Muscle of arm (tissue), 12 donors: ENCODE measurements around the gene FAM193B. TPM values are rescaled to one million over a fixed set of nuclear protein-coding genes. Genes with fewer than 3 reads are reported as not detected.

ENCODE experiments used
- DNase-seq: peaks from one replicate; pipeline ENCODE4 v3.0.0-alpha.2; 2013
- polyA plus RNA-seq, 12 donors: library from polyadenylated mRNA; unstranded; fragments of 120-200 nt; gene quantifications; one replicate each; pipeline ENCODE4 v1.2.1, GENCODE V29; 2013; ENCODE audit not compliant: insufficient read length in 12 of 12

Gene FAM193B
- polyA plus RNA-seq, 12 donors: 38.3 to 121 (median 53.0) TPM; not detected in 1

DNA sequence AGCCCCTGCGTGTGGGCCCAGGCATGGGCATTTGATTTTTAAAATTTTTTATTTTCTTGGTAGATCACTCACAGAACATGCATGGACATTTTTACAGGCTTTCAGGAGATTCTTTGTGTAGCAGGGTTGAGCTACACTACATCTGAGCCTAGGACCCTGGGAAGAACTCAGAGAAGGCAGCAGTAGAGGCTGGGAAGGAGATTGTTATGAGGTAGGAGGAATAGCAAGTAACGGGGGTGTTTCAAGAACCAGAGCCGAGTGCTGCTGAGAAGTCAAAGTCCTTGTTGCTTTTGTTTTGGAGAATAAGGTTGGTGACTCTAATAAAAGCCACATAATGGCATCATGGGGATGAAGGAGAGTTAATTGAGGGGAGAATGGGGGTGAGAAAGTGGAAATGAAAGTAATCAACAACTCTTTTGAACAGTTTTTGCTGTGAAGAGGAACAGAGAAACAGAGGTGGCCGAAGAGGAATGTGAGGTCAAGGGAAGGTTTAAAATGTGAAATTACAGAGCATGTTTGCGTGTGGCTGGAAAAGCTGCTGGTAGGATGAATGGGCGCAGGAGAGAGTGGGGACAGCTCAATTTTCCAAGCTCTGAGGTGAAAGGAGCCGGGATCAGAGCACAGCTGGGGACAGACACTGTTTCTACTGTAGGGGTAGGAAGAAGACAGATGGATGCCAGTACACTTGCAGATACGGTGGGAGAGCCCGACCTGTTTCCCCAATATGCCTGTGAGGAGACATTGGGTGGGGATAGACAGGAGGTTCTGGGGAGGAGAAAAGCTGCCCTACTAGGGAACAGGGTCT, 52.3 kb downstream of the FAM193B start:
- DNase-seq: no peak

- DNase-seq: peak; percentile 86
Measured at GRCh38 chr5:177500685-177501522, 53.5 kb downstream of the FAM193B start.

- DNase-seq: no peak
Measured at GRCh38 chr5:177499842-177500241, 54.5 kb downstream of the FAM193B start.

DNA sequence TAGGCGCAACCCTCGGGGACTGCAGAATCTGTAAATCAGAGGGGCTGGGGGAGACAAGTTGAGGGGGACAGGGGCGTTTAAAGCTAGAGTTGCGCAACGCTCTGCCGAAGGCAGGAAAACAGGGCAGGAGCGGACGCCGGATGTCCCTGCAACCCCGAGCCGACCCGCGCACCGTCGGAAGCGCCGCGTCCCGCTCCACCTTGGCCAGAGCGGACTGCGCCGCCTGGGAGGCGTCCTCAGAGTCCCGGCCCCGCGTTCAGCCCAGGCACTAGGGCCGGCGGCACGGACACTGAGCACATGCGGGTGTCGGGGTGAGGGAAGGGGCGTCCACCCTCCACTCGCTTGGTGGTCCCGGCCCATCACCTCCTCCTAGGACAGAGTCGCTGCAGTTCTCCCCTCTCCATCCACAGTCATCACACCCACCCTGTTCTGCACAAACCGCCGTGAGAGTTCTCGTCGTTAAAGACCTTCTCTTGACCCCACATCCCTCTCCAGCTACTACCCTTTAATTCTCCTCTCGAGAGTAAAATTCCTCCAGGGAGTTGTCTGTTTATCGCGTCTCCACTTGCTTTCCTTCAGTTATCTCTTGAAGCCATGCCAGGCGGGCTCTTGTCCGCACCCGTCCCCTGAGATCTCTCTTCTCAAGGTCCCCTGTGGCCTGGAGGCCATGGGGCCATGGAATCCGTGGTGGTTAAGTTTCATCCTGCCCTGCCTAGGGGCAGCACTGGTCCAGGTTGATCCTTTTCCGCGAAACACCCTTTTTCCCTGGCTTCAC, 56.2 kb downstream of the FAM193B start:
- DNase-seq: no peak

GRCh38 chr5:177497292-177498012, 56.9 kb downstream of the FAM193B start, which contains the start of gene PDLIM7:
Gene PDLIM7, minus strand, starts transcription at chr5:177497604. Its CDS starts 1,092 bp downstream, at chr5:177496512.
- peak; percentile 98 for DNase-seq

DNA sequence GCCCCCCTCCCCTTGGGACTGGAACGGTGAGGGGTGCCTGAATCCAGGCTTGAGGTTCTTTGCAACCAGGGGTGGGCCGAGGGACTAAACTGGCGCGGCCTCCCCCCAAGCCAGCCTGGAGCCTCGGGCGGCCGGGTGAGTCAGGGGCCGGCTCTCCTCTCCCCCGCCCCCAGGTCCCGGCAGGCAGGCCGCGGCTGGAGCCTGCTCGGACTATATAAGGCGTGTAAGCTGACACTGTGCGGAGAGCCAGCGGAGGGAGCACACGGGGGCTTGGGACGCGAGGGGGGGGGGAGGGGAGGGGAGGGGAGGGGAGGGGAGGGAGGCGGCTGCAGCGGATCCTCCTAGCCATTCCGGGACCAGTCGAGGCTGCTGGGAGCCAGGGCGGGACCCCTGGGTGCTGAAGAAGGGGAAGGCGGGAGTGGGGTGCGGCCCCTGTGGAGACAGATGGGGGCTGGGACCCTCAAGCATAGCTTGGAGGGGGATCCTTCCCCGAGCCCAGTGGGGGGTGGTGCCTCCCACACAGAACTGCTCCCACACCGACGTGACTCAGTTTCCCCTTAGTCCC, 57.6 kb downstream of the FAM193B start:
- DNase-seq: peak; percentile 86

DNA sequence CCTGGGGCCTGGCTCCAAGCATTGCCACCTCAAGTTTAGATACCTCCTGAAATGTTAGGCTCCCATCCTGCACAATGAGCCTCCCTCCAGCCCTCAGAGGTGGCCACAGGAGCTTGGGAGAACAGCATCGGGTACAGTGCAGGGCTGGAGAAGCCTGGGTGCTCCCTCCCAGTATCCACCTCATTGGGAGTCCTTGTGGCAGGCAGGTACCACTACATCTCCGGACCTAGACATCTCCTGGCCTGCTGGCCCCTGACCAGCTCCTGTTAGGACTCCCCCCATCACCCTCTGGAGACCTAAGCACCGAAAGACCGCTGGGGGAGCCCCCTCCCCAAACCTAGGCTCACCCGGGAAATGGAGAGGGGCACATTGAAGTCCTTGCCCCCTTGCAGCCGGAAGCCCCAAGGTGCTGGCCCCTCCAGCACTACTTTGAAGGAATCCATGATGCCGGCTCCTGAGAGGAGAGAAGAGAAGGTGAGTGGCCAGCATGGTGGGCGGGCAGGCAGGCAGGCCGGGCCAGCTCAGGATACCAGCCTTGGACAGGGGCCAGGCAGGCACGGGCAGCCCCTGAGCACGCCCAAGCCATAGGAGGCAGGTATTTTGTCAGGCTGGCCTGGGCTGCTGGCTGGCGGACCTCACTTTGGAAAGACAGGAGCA, 58.2 kb downstream of the FAM193B start:
- no peak for DNase-seq

DNA sequence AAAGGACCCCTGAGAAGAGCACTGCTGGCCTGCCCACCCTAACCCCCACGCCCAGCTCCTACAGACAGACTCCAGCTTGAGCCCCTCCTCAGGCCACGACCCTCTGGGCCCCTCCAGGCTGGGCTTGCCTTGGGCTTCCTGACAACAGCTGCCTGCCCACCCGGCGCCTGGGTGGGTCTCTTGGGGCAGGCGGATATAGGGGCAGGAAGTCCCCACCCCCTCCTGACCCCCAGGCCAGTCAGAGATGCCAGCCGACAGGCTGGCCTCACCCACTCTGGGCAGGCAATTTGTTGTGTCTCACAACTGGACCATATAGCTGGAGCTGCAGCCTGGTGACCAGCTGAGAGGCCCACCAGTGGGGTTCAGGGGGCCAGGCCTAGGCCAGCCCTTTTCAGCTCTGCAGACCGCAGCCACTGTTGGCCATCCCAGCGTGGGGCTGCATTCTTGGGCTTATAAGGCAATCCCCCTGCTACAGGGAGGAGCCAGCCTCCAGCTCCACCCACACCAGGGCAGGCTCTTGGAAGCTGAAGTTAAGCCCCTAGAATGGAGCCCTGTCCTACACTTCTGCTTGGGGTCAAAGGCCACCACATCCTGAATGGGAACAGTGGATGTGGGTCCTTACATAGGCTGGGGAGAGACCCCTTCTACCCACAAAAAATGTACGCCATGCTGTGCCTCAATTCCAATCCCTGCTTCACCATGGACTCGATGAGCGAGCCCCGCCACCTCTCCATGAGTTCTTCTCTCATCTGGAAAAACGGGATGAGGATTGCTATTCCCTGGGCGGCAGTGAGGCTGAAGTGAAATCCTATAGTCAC, 58.9 kb downstream of the FAM193B start:
- peak; percentile 79 for DNase-seq

DNA sequence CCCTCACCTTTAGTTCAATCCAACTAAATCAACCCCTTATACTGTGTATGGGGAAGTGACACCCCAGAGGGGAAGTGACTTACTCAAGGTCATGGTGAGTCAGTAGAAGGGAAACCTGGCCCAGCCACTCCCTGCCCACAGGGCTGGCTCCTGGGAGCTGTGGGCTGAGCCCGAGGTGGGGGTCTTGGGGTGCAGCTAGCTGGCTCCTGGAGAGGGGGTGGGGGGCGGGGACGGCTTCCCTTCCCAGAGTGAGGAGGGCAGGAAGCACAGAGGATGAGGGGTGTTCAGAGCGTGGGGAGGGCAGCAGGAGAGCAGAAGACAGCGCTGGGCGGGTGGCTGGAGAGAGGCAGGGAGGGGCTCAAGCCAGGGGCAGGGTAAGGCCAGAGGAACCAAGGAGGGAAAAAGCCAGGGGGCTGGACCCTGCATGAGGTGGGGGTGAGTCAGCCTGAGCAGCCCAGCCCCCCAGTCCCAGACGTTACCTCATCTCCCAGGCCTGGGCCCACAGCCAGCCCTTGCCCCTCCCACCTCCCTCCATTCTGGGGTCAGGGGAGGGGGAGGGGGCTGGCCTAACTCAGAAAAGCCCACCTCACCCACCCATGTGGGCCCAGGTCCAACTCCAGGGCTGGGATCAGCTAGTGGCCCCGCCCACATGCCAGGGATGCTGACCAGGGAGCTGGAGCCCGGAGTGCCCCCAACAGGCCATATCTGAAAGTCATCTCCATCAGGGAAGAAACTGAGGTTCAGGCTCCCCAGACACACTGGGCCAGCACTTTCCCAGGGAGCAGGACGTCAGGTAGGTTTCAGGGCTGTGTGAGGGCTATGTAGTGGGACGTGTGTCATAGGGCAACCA, 59.8 kb downstream of the FAM193B start:
- peak; percentile 77 for DNase-seq

GRCh38 chr5:177493795-177494345, 60.5 kb downstream of the FAM193B start:
- no peak for DNase-seq

GRCh38 chr5:177492841-177493240, 61.5 kb downstream of the FAM193B start:
- no peak for DNase-seq

DNA sequence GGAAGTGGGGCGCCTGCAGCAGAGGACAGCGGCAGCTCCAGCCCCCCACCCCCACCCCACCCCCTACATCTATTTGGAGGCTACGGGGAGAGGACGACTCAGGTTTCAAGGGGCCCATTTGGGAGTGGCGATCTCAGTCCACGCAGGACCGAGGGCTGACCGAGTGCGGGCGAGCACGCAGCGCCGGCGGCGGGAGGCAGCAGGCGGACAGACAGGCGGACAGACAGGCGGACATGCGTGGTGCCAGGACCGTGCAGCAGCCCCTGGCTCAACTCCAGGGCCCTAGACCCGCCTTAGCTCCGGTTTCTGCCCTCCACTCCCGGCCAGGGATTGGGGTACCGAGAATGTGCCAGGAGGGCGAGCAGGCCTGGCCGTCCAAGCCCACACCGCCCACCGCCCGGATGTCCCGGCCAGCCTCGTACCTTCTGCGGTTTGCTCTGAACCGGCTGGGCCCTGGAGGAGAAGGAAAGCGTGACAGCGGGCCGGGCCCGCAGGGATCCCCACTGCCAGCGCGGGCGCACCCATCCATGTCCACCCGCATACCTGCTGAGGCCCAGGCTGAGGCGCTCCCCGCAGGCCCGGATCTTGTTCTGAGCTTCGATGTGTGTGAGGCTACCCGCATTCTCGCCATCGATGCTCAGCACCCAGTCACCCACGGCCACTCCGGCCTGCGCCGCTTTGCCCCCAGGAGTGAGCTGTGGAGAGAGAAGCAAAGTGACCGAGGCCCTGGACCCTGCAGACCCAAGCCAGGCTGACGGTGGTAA, 62.2 kb downstream of the FAM193B start:
- DNase-seq: no peak

DNA sequence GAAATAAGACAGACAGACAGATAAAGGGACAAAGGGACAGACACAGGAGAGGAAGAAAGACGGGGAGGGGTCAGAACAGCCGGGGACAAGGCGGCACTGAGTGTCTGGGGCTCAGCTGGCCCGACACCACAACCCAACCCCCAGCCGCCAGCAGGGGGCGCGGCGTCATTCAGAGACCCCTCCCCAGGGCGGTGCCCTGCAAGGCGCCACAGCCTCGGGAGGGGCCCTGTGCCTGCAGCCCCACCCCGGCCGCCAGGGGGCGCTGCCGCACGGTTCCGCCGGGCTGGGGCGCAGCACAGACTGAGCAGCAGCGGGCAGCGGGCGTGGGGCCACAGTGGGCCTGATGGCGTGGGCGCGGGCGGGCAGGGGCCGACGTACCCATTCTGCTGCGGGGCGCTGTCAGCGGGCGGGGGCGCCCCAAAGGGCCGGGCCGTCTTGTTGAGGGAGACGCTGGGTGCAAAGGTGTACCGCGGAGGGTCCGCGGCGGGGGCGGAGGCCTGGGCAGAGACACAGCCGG, 62.9 kb downstream of the FAM193B start:
- DNase-seq: no peak

DNA sequence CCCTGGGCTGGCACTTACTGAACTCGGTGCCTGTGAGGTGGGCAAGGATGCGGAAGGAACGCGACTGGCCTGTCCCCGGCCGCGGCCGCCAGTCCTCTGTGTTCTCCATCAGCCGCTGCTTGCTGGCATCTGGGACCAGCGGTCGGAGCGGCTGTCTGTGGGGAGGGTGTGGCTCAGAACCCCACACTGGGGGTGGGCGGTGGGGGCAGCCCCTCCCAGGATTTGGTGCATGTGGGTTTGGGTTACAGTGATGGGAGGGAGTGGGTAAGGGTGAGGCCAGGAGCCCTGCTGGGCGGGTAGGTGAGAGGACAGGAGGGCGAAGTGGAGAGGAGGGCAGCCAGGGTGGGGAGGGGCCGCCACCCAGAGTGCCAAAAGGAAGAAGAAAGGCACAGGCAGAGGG, 63.4 kb downstream of the FAM193B start:
- DNase-seq: no peak

DNA sequence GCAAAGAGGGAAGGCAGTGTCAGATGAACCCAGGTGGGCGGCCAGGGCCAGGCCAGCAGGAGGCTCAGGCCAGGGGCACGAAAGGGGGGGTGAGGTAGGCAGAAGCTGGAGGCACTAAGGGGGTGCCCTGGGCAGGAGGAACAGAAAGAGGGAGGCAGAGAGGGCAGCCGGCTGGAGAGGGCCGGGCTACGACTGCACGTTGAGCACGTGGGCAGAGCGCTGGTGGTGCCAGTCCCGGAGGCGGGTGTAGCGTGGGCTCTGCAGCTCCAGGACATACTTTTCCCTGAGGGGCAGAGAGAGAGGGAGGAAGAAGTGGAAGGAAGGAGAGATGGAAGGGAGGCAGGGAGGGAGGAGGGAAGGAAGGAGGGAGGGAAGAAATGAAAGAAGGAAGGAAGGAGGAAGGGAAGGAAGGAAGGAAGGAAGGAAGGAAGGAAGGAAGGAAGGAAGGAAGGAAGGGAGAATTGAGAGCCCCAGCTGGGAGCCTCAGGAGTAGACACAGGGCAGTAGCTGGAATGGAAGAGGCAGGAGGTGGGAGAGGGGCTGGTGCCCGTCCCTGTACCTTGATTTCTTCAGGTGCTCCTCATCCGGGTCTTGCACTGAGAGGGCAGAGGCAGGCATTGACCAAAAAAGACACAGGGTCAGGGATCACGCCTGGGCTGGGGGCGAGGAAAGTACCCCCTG, 63.9 kb downstream of the FAM193B start:
- no peak for DNase-seq

- DNase-seq: no peak
Measured at GRCh38 chr5:177489119-177489716, 65.1 kb downstream of the FAM193B start.
